ENCODE measurements around the gene POLA1.
"Not testable (repeated sequence)": the region's sequence is repeated elsewhere in the genome, so short reads cannot be mapped to it uniquely, and the experiment has no call there.

The POLA1 gene

GRCh38 chrX:24799565-24799964, 105.8 kb downstream of the POLA1 start:
- TF ChIP-seq SNAI2 (CRISPR knock-in tag; IDR thresholded peaks at IDR 0.05) = no peak
- TF ChIP-seq ZFP30 (CRISPR knock-in tag; IDR thresholded peaks at IDR 0.05) = no peak
- no peak for TF ChIP-seq ZFP3 (CRISPR knock-in tag; IDR thresholded peaks at IDR 0.05)
- no peak for TF ChIP-seq GLIS3 (CRISPR knock-in tag; IDR thresholded peaks at IDR 0.05)
- TF ChIP-seq CREB5 (CRISPR knock-in tag; IDR thresholded peaks at IDR 0.05; ENCODE audit: low read depth) = no peak
- no peak for TF ChIP-seq POU6F1 (CRISPR knock-in tag; IDR thresholded peaks at IDR 0.05; ENCODE audit: borderline replicate concordance, low read depth)
- TF ChIP-seq RARB (CRISPR knock-in tag; IDR thresholded peaks at IDR 0.05) = no peak
- TF ChIP-seq TOX (CRISPR knock-in tag; IDR thresholded peaks at IDR 0.05; ENCODE audit: borderline replicate concordance) = no peak
- no peak for TF ChIP-seq OSR1 (CRISPR knock-in tag; IDR thresholded peaks at IDR 0.05)
- TF ChIP-seq ESRRG (CRISPR knock-in tag; IDR thresholded peaks at IDR 0.05) = no peak
- TF ChIP-seq CSRNP3 (CRISPR knock-in tag; IDR thresholded peaks at IDR 0.05) = no peak
- no peak for TF ChIP-seq ZNF8 (CRISPR knock-in tag; IDR thresholded peaks at IDR 0.05)
- no peak for TF ChIP-seq PPARA (CRISPR knock-in tag; IDR thresholded peaks at IDR 0.05; ENCODE audit: borderline replicate concordance)
- no peak for TF ChIP-seq ISL1 (CRISPR knock-in tag; IDR thresholded peaks at IDR 0.05)
- no peak for TF ChIP-seq ZC3H10 (CRISPR knock-in tag; IDR thresholded peaks at IDR 0.05)
- TF ChIP-seq BACH2 (CRISPR knock-in tag; IDR thresholded peaks at IDR 0.05; ENCODE audit: borderline replicate concordance) = no peak
- TF ChIP-seq ZNF70 (CRISPR knock-in tag; IDR thresholded peaks at IDR 0.05) = no peak
- TF ChIP-seq PATZ1 (CRISPR knock-in tag; IDR thresholded peaks at IDR 0.05; ENCODE audit: borderline replicate concordance) = no peak
- no peak for TF ChIP-seq CSDC2 (CRISPR knock-in tag; IDR thresholded peaks at IDR 0.05)
- no peak for TF ChIP-seq TSHZ2 (CRISPR knock-in tag; IDR thresholded peaks at IDR 0.05)
- no peak for ATAC-seq

- no peak for ATAC-seq
- TF ChIP-seq CSDC2 (CRISPR knock-in tag; IDR thresholded peaks at IDR 0.05) = no peak
- no peak for TF ChIP-seq OSR1 (CRISPR knock-in tag; IDR thresholded peaks at IDR 0.05)
- TF ChIP-seq RARB (CRISPR knock-in tag; IDR thresholded peaks at IDR 0.05) = no peak
- TF ChIP-seq TOX (CRISPR knock-in tag; IDR thresholded peaks at IDR 0.05; ENCODE audit: borderline replicate concordance) = no peak
- no peak for TF ChIP-seq POU6F1 (CRISPR knock-in tag; IDR thresholded peaks at IDR 0.05; ENCODE audit: borderline replicate concordance, low read depth)
- no peak for TF ChIP-seq ESRRG (CRISPR knock-in tag; IDR thresholded peaks at IDR 0.05)
- TF ChIP-seq ZC3H10 (CRISPR knock-in tag; IDR thresholded peaks at IDR 0.05) = no peak
- no peak for TF ChIP-seq ARNTL (CRISPR knock-in tag; IDR thresholded peaks at IDR 0.05; ENCODE audit: borderline replicate concordance, low read depth)
- no peak for TF ChIP-seq CREB5 (CRISPR knock-in tag; IDR thresholded peaks at IDR 0.05; ENCODE audit: low read depth)
- TF ChIP-seq ISL1 (CRISPR knock-in tag; IDR thresholded peaks at IDR 0.05) = no peak
- TF ChIP-seq ZNF565 (CRISPR knock-in tag; conservative IDR thresholded peaks at IDR 0.05; ENCODE audit: low read depth) = no peak
- TF ChIP-seq ZFP30 (CRISPR knock-in tag; IDR thresholded peaks at IDR 0.05) = no peak
- TF ChIP-seq CSRNP3 (CRISPR knock-in tag; IDR thresholded peaks at IDR 0.05) = no peak
These were observed 111.5 kb downstream of the POLA1 start for GRCh38 chrX:24805201-24805600.

GRCh38 chrX:24819807-24820206, 126.1 kb downstream of the POLA1 start:
- not testable (repeated sequence) for ATAC-seq
